ENCODE results near the gene CDC42BPB. TPM values are rescaled to one million over a fixed set of nuclear protein-coding genes. Genes with fewer than 3 reads are reported as not detected.

Gene CDC42BPB
- total and polyA plus RNA-seq, 2 experiments from 2014 or later, result 13.0 to 106 TPM

- H2AFZ ChIP-seq, result no peak overlapping the region
- H3K27me3 ChIP-seq (replicated peaks; ENCODE audit: insufficient read depth), result peaks cover 41% of the 10 kb centered on the region
- no peak for DNase-seq
- TF ChIP-seq EZH2phosphoT487 (IDR thresholded peaks at IDR 0.05; ENCODE audit: insufficient read depth, low read depth), result no peak
- TF ChIP-seq EZH2 (IDR thresholded peaks at IDR 0.05; ENCODE audit: insufficient read depth, poor library complexity, severe bottlenecking), result no peak
- H3K27ac ChIP-seq, result no peak overlapping the region
- WGBS, 2 experiments (ENCODE audit: low coverage in 1 of 2, low lambda C conversion rate in 2 of 2, missing lambda C conversion rate in 2 of 2), result 79 to 83% methylated on average over 12 of the region's 12 CpGs
- H4K20me1 ChIP-seq (ENCODE audit: insufficient read depth), result no peaks in the 10 kb centered on the region
- H3F3A ChIP-seq (ENCODE audit: insufficient read depth), result no peaks in the 10 kb centered on the region
- H3K4me2 ChIP-seq (ENCODE audit: unreplicated experiment), result no peak overlapping the region
- no peaks in the 10 kb centered on the region for H3K9me3 ChIP-seq (ENCODE audit: low read depth)
- H3K79me2 ChIP-seq (ENCODE audit: insufficient read depth), result no peaks in the 10 kb centered on the region
- no peaks in the 10 kb centered on the region for H3K36me3 ChIP-seq (ENCODE audit: low read depth)
- H3K4me1 ChIP-seq (ENCODE audit: insufficient read depth), result no peaks in the 10 kb centered on the region
- H3K4me3 ChIP-seq, result no peak overlapping the region
- H3K9ac ChIP-seq, result no peak overlapping the region
- H3K9me2 ChIP-seq (ENCODE audit: insufficient read depth), result no peaks in the 10 kb centered on the region
- in situ Hi-C loops (cut with MboI), result no loop called here
Observed at GRCh38 chr14:102926104-102926503, 131.2 kb downstream of the CDC42BPB start.

GRCh38 chr14:102925646-102926045, 131.7 kb downstream of the CDC42BPB start:
- H3K79me2 ChIP-seq (ENCODE audit: insufficient read depth), result no peaks in the 10 kb centered on the region
- H3K36me3 ChIP-seq (ENCODE audit: low read depth), result no peaks in the 10 kb centered on the region
- no peaks in the 10 kb centered on the region for H4K20me1 ChIP-seq (ENCODE audit: insufficient read depth)
- WGBS, 2 experiments (ENCODE audit: low coverage in 1 of 2, low lambda C conversion rate in 2 of 2, missing lambda C conversion rate in 2 of 2), result 84 to 85% methylated on average over 11 of the region's 11 CpGs
- no peak overlapping the region for H3K4me2 ChIP-seq (ENCODE audit: unreplicated experiment)
- H2AFZ ChIP-seq, result no peak overlapping the region
- H3K9me2 ChIP-seq (ENCODE audit: insufficient read depth), result no peaks in the 10 kb centered on the region
- H3K9me3 ChIP-seq (ENCODE audit: low read depth), result no peaks in the 10 kb centered on the region
- peaks cover 41% of the 10 kb centered on the region for H3K27me3 ChIP-seq (replicated peaks; ENCODE audit: insufficient read depth)
- TF ChIP-seq EZH2 (IDR thresholded peaks at IDR 0.05; ENCODE audit: insufficient read depth, poor library complexity, severe bottlenecking) (no peak), EZH2phosphoT487 (IDR thresholded peaks at IDR 0.05; ENCODE audit: insufficient read depth, low read depth) (no peak)
- H3F3A ChIP-seq (ENCODE audit: insufficient read depth), result no peaks in the 10 kb centered on the region
- H3K4me3 ChIP-seq, result no peak overlapping the region
- no peak overlapping the region for H3K9ac ChIP-seq
- no peaks in the 10 kb centered on the region for H3K4me1 ChIP-seq (ENCODE audit: insufficient read depth)
- no peak for DNase-seq
- H3K27ac ChIP-seq, result no peak overlapping the region
- in situ Hi-C loops (cut with MboI), result no loop called here

DNA sequence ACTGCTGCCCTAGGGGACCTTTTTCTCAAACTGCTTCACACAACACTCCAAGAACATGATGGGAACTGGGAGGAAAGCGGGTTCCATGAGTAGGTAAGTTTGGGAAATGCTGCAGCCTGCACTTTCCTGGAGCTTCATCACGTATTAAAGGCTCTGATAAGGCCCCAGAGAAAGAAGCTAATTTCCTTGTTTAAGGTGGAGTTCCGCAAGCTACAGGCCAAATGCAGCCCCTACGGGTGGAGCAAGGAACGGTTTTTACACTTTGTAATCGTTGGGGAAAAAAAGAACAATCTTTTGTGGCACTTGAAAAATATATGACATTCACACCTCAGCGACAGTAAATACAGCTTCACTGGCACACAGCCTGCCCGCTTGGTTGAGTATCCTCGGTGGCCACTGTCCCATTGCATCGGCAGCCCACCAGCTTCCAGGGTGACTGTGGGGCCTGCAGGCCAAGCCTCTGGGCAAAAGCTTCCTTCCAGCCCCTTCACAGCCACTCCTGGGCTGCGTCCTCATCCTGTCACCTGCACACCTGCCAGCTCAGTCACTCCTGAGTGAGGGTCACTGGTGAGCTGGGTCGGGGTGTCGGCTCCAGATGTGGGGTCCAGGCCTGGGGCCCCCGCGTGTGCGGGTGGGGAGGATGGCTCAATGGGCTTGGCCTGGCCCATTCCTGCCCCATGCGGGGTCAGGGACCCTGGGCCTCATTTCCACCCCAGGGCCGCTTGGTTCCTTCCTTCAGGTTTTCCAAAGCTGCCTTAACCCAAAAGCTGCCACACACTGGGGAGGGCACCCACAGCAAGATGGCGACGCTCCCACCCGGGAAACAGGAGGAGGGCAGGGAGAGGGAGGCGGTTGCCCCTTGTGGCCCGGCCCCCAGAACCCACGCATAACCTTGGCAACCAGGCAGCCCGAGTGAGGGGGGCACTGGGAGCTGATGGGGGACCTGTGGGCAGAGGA, 132.4 kb downstream of the CDC42BPB start:
- peaks cover 41% of the 10 kb centered on the region for H3K27me3 ChIP-seq (replicated peaks; ENCODE audit: insufficient read depth)
- no peak overlapping the region for H3K4me3 ChIP-seq
- in situ Hi-C loops (cut with MboI), result no loop called here
- no peaks in the 10 kb centered on the region for H3K79me2 ChIP-seq (ENCODE audit: insufficient read depth)
- H2AFZ ChIP-seq, result no peak overlapping the region
- no peaks in the 10 kb centered on the region for H4K20me1 ChIP-seq (ENCODE audit: insufficient read depth)
- H3K4me2 ChIP-seq (ENCODE audit: unreplicated experiment), result no peak overlapping the region
- no peak for DNase-seq
- no peaks in the 10 kb centered on the region for H3K9me3 ChIP-seq (ENCODE audit: low read depth)
- no peaks in the 10 kb centered on the region for H3K36me3 ChIP-seq (ENCODE audit: low read depth)
- no peak overlapping the region for H3K9ac ChIP-seq
- H3K27ac ChIP-seq, result no peak overlapping the region
- no peaks in the 10 kb centered on the region for H3F3A ChIP-seq (ENCODE audit: insufficient read depth)
- 74 to 77% methylated on average over 24 to 25 of the region's 25 CpGs for WGBS, 2 experiments (ENCODE audit: low coverage in 1 of 2, low lambda C conversion rate in 2 of 2, missing lambda C conversion rate in 2 of 2)
- H3K9me2 ChIP-seq (ENCODE audit: insufficient read depth), result no peaks in the 10 kb centered on the region
- H3K4me1 ChIP-seq (ENCODE audit: insufficient read depth), result no peaks in the 10 kb centered on the region
- no peak for TF ChIP-seq EZH2phosphoT487 (IDR thresholded peaks at IDR 0.05; ENCODE audit: insufficient read depth, low read depth)
- TF ChIP-seq EZH2 (IDR thresholded peaks at IDR 0.05; ENCODE audit: insufficient read depth, poor library complexity, severe bottlenecking), result no peak

- H3K79me2 ChIP-seq (ENCODE audit: insufficient read depth), result no peaks in the 10 kb centered on the region
- H3K9me3 ChIP-seq (ENCODE audit: low read depth), result no peaks in the 10 kb centered on the region
- H3K27ac ChIP-seq, result no peak overlapping the region
- no peak overlapping the region for H3K9ac ChIP-seq
- no peaks in the 10 kb centered on the region for H3K9me2 ChIP-seq (ENCODE audit: insufficient read depth)
- no peak overlapping the region for H3K4me3 ChIP-seq
- H3K4me2 ChIP-seq (ENCODE audit: unreplicated experiment), result no peak overlapping the region
- peaks cover 33% of the 10 kb centered on the region for H3K27me3 ChIP-seq (replicated peaks; ENCODE audit: insufficient read depth)
- H2AFZ ChIP-seq, result no peak overlapping the region
- no peaks in the 10 kb centered on the region for H3K4me1 ChIP-seq (ENCODE audit: insufficient read depth)
- in situ Hi-C loops (cut with MboI), result no loop called here
- TF ChIP-seq EZH2 (IDR thresholded peaks at IDR 0.05; ENCODE audit: insufficient read depth, poor library complexity, severe bottlenecking) (no peak), EZH2phosphoT487 (IDR thresholded peaks at IDR 0.05; ENCODE audit: insufficient read depth, low read depth) (no peak)
- H4K20me1 ChIP-seq (ENCODE audit: insufficient read depth), result no peaks in the 10 kb centered on the region
- WGBS, 2 experiments (ENCODE audit: low coverage in 1 of 2, low lambda C conversion rate in 2 of 2, missing lambda C conversion rate in 2 of 2), result 52 to 53% methylated on average over 11 of the region's 11 CpGs
- DNase-seq, result no peak
- H3F3A ChIP-seq (ENCODE audit: insufficient read depth), result no peaks in the 10 kb centered on the region
- no peaks in the 10 kb centered on the region for H3K36me3 ChIP-seq (ENCODE audit: low read depth)
Observed at GRCh38 chr14:102923925-102924486, 133.3 kb downstream of the CDC42BPB start.

Measured in GM23248 (cell line).